Panc1 (cell line): ENCODE measurements around the gene KASH5.

Source experiments
- POLR2AphosphoS5 ChIP-seq: IDR thresholded peaks from 2 replicates; pipeline ENCODE4 v1.6.1; 2012; ENCODE audit warnings: mild to moderate bottlenecking, low read depth, low read length, moderate library complexity
- SIN3A ChIP-seq: IDR thresholded peaks from 2 replicates; pipeline ENCODE4 v1.6.1; 2012; ENCODE audit warnings: low read depth, mild to moderate bottlenecking, low read length, moderate library complexity, borderline replicate concordance; ENCODE audit not compliant: insufficient read depth
- TCF7L2 ChIP-seq: IDR thresholded peaks from 2 replicates; pipeline ENCODE4 v1.6.1; 2011; ENCODE audit warnings: mild to moderate bottlenecking, low read depth, low read length, inconsistent platforms
- TF ChIP-seq, protein P1 (sequence below): fragments of 450-650 bp; IDR thresholded peaks from 2 replicates; pipeline ENCODE4 v1.5.1; 2017; ENCODE audit warnings: mild to moderate bottlenecking
- TF ChIP-seq, protein P2 (sequence below), 2 experiments: IDR thresholded peaks; 2 replicates each; pipeline ENCODE4 v1.6.1; 2011 to 2012; ENCODE audit warnings: low read depth in 2 of 2, control low read depth in 1 of 2, low read length in 1 of 2, mild to moderate bottlenecking in 1 of 2, moderate library complexity in 1 of 2; ENCODE audit not compliant: insufficient read depth in 1 of 2

DNA sequence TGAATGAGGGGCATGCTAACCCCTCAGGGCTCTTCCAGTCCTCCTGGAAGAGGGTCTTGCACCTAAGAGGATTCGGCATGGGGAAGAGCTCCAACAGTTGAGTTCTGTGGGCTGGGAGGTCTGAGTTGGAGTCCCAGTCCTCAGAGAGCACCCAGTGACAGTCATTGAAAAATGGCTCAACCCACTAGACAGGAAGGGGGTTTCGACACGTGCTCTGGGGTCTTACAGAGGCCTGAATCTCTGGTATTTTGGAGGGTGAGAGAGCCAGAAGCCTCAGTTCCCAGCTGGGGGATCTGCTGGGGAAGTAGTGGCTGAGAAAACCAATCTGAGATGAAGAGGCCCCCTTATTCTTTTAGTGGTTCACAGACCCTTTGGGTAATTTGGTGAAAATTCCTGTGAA, 26.2 kb downstream of the KASH5 start:
- TF ChIP-seq, protein P1, sequence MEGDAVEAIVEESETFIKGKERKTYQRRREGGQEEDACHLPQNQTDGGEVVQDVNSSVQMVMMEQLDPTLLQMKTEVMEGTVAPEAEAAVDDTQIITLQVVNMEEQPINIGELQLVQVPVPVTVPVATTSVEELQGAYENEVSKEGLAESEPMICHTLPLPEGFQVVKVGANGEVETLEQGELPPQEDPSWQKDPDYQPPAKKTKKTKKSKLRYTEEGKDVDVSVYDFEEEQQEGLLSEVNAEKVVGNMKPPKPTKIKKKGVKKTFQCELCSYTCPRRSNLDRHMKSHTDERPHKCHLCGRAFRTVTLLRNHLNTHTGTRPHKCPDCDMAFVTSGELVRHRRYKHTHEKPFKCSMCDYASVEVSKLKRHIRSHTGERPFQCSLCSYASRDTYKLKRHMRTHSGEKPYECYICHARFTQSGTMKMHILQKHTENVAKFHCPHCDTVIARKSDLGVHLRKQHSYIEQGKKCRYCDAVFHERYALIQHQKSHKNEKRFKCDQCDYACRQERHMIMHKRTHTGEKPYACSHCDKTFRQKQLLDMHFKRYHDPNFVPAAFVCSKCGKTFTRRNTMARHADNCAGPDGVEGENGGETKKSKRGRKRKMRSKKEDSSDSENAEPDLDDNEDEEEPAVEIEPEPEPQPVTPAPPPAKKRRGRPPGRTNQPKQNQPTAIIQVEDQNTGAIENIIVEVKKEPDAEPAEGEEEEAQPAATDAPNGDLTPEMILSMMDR = no peak
- TF ChIP-seq TCF7L2 = no peak
- TF ChIP-seq SIN3A = no peak
- TF ChIP-seq, protein P2, sequence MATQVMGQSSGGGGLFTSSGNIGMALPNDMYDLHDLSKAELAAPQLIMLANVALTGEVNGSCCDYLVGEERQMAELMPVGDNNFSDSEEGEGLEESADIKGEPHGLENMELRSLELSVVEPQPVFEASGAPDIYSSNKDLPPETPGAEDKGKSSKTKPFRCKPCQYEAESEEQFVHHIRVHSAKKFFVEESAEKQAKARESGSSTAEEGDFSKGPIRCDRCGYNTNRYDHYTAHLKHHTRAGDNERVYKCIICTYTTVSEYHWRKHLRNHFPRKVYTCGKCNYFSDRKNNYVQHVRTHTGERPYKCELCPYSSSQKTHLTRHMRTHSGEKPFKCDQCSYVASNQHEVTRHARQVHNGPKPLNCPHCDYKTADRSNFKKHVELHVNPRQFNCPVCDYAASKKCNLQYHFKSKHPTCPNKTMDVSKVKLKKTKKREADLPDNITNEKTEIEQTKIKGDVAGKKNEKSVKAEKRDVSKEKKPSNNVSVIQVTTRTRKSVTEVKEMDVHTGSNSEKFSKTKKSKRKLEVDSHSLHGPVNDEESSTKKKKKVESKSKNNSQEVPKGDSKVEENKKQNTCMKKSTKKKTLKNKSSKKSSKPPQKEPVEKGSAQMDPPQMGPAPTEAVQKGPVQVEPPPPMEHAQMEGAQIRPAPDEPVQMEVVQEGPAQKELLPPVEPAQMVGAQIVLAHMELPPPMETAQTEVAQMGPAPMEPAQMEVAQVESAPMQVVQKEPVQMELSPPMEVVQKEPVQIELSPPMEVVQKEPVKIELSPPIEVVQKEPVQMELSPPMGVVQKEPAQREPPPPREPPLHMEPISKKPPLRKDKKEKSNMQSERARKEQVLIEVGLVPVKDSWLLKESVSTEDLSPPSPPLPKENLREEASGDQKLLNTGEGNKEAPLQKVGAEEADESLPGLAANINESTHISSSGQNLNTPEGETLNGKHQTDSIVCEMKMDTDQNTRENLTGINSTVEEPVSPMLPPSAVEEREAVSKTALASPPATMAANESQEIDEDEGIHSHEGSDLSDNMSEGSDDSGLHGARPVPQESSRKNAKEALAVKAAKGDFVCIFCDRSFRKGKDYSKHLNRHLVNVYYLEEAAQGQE (IDR thresholded peaks at IDR 0.05; ENCODE audit: insufficient read depth in 1 of 2, low read depth in 2 of 2, low read length in 1 of 2) = no peak
- no peak for TF ChIP-seq POLR2AphosphoS5
